Measurements from ENCODE around the gene ANOS1.

GRCh38 chrX:8668813-8669212 is 63.1 kb downstream of the ANOS1 start:
- no peak for TF ChIP-seq EP300 (IDR thresholded peaks at IDR 0.05)
- TF ChIP-seq POLR2AphosphoS5 (IDR thresholded peaks at IDR 0.05) = no peak
